GM23248 (cell line): Measurements from ENCODE around the gene SUGCT. TPM values are rescaled to one million over a fixed set of nuclear protein-coding genes. Genes with fewer than 3 reads are reported as not detected.

ENCODE experiments used
- DNase-seq: peaks from one replicate; pipeline ENCODE4 v3.0.0-alpha.2; 2015
- H2AFZ ChIP-seq: fragments of 200-600 bp; sonication (generic); 2 replicates; pipeline ENCODE4 v1.6.1; 2016; ENCODE audit warnings: antibody characterized with exemption
- H3F3A ChIP-seq: fragments of 200-600 bp; sonication (generic); 2 replicates; pipeline ENCODE4 v1.6.1; 2016; ENCODE audit warnings: mild to moderate bottlenecking, antibody characterized with exemption, mixed run types; ENCODE audit not compliant: insufficient read depth
- H3K27ac ChIP-seq: fragments of 200-600 bp; sonication (generic); 2 replicates; pipeline ENCODE4 v1.5.1; 2016; ENCODE audit warnings: mild to moderate bottlenecking
- H3K27me3 ChIP-seq: fragments of 200-600 bp; sonication (generic); replicated peaks from 2 replicates; pipeline ENCODE4 v1.6.1; 2016; ENCODE audit warnings: mild to moderate bottlenecking; ENCODE audit not compliant: insufficient read depth
- H3K36me3 ChIP-seq: fragments of 200-600 bp; sonication (generic); 2 replicates; pipeline ENCODE4 v1.6.1; 2016; ENCODE audit warnings: low read depth, mild to moderate bottlenecking
- H3K4me1 ChIP-seq: fragments of 200-600 bp; sonication (generic); 2 replicates; pipeline ENCODE4 v1.6.1; 2016; ENCODE audit warnings: mild to moderate bottlenecking; ENCODE audit not compliant: insufficient read depth
- H3K4me2 ChIP-seq: fragments of 200-600 bp; sonication (generic); one replicate; pipeline ENCODE4 v1.6.1; 2016; ENCODE audit warnings: mild to moderate bottlenecking; ENCODE audit not compliant: unreplicated experiment
- H3K4me3 ChIP-seq: fragments of 200-600 bp; sonication (generic); 2 replicates; pipeline ENCODE4 v1.5.1; 2016; ENCODE audit warnings: mild to moderate bottlenecking
- H3K79me2 ChIP-seq: fragments of 200-600 bp; sonication (generic); 2 replicates; pipeline ENCODE4 v1.6.1; 2016; ENCODE audit warnings: mild to moderate bottlenecking; ENCODE audit not compliant: insufficient read depth
- H3K9ac ChIP-seq: fragments of 200-600 bp; sonication (generic); 2 replicates; pipeline ENCODE4 v1.6.1; 2016; ENCODE audit warnings: mild to moderate bottlenecking
- H3K9me2 ChIP-seq: fragments of 200-600 bp; sonication (generic); 2 replicates; pipeline ENCODE4 v1.6.1; 2016; ENCODE audit warnings: mixed run types, mild to moderate bottlenecking, moderate library complexity; ENCODE audit not compliant: insufficient read depth
- H3K9me3 ChIP-seq: fragments of 200-600 bp; sonication (generic); one replicate; pipeline ENCODE4 v1.6.1; 2017; ENCODE audit warnings: low read depth
- H4K20me1 ChIP-seq: fragments of 200-600 bp; sonication (generic); 2 replicates; pipeline ENCODE4 v1.6.0; 2016; ENCODE audit not compliant: insufficient read depth
- EZH2 ChIP-seq: fragments of 200-600 bp; sonication (generic); IDR thresholded peaks from 2 replicates; pipeline ENCODE4 v1.6.1; 2018; ENCODE audit warnings: antibody characterized with exemption, mild to moderate bottlenecking; ENCODE audit not compliant: insufficient read depth, poor library complexity, severe bottlenecking
- EZH2phosphoT487 ChIP-seq: fragments of 200-600 bp; sonication (generic); IDR thresholded peaks from 2 replicates; pipeline ENCODE4 v1.6.1; 2018; ENCODE audit warnings: antibody characterized with exemption, moderate library complexity, mild to moderate bottlenecking, low read depth; ENCODE audit not compliant: insufficient read depth
- WGBS, 2 experiments: methylation state at CpG; one replicate each; pipeline ENCODE4 v1.1.6; 2015 to 2017; ENCODE audit warnings: low lambda C conversion rate in 2 of 2, low coverage in 1 of 2; ENCODE audit errors: missing lambda C conversion rate in 2 of 2; 5-methylcytosine and 5-hydroxymethylcytosine counted together
- in situ Hi-C: fragments of 300-500 bp; cut with MboI; formaldehyde crosslinking; loops from 2 replicates; pipeline ENCODE4 v1.15.0; 2020
- polyA plus RNA-seq: library from polyadenylated mRNA; unstranded; fragments of >200 nt; fragmentation: Nextera tagmentation; extraction: Ambion mirVana; gene quantifications from 2 replicates; pipeline ENCODE4 v1.2.1, GENCODE V29; 2016
- total RNA-seq: library from RNA; depleted of rRNA; stranded (reverse); fragments of >200 nt; shearing (Covaris generic); gene quantifications from 2 replicates; pipeline ENCODE4 v1.2.3, GENCODE V29; 2014

SUGCT gene
- total and polyA plus RNA-seq, 2 experiments from 2014 or later, result 2.2 to 7.1 TPM

GRCh38 chr7:40722242-40722641, 587.4 kb downstream of the SUGCT start:
- H3K4me1 ChIP-seq, result peaks cover 29% of the 10 kb centered on the region
- no peak overlapping the region for H3K27ac ChIP-seq
- no peak overlapping the region for H2AFZ ChIP-seq
- H3K4me2 ChIP-seq, result no peak overlapping the region
- no peaks in the 10 kb centered on the region for H4K20me1 ChIP-seq
- no peaks in the 10 kb centered on the region for H3K36me3 ChIP-seq
- no peak for DNase-seq
- H3K9ac ChIP-seq, result no peak overlapping the region
- H3K4me3 ChIP-seq, result no peak overlapping the region
- in situ Hi-C loops, result no loop called here
- peaks cover 16% of the 10 kb centered on the region for H3F3A ChIP-seq
- WGBS, 2 experiments, result 100% methylated on average over 2 of the region's 2 CpGs
- no peaks in the 10 kb centered on the region for H3K79me2 ChIP-seq
- no peaks in the 10 kb centered on the region for H3K9me2 ChIP-seq
- TF ChIP-seq EZH2phosphoT487 (no peak), EZH2 (no peak)
- H3K27me3 ChIP-seq, result no peaks in the 10 kb centered on the region
- no peaks in the 10 kb centered on the region for H3K9me3 ChIP-seq

DNA sequence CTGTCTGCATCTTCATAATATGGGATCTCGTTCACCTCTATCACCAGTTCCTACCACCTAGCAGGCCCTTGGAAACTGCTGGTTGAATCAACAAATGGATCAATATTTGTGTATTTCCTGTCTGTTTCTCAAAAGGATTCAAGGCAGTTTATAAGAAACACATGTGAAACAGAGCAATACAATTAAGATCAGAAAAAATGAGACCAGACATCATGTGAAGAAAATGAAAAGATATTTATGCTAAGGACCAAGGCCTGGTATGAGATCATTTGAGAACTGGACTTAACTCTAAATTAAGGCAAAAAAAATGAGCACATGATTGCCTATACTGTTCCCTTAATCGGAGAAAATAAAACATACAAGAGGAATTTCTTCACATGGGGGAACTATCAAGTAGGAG, 589.0 kb downstream of the SUGCT start:
- Histone ChIP-seq H3K9me2 (no peaks in the 10 kb centered on the region), H3K9me3 (no peaks in the 10 kb centered on the region), H3K27me3 (no peaks in the 10 kb centered on the region), H2AFZ (no peak overlapping the region), H4K20me1 (no peaks in the 10 kb centered on the region), H3F3A (peaks cover 16% of the 10 kb centered on the region), H3K9ac (no peak overlapping the region), H3K4me1 (peaks cover 20% of the 10 kb centered on the region), H3K79me2 (no peaks in the 10 kb centered on the region), H3K27ac (no peak overlapping the region), H3K36me3 (no peaks in the 10 kb centered on the region), H3K4me3 (no peak overlapping the region), H3K4me2 (no peak overlapping the region)
- TF ChIP-seq EZH2, result no peak
- TF ChIP-seq EZH2phosphoT487, result no peak
- in situ Hi-C loops, result no loop called here
- WGBS, 2 experiments, result 34% methylated on average over 2 of the region's 2 CpGs
- no peak for DNase-seq

DNA sequence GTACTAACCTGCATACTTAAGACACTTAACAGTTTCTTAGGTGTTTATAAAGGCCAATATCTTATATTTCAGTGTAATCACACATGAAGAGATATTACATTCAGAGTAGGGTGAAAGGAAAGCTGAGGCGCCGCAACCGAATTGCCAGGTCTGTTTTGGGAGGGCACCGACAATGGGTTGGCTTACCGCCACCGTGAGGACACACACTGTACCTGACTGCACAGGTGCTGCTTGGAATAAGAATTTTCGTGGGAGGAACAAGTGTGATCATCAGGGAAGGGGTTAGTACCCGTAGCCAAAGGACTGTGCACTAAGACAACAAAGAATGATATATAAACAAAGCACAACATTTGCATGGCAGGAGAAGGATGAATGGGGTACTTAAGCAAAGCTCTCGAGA, 591.8 kb downstream of the SUGCT start:
- Histone ChIP-seq H3K9me3 (no peaks in the 10 kb centered on the region), H3K4me3 (no peak overlapping the region), H3K4me1 (peaks cover 4% of the 10 kb centered on the region), H3K9ac (no peak overlapping the region), H3K36me3 (no peaks in the 10 kb centered on the region), H3K79me2 (no peaks in the 10 kb centered on the region), H3K27me3 (no peaks in the 10 kb centered on the region), H3F3A (peaks cover 5% of the 10 kb centered on the region), H3K27ac (no peak overlapping the region), H3K4me2 (no peak overlapping the region), H4K20me1 (no peaks in the 10 kb centered on the region), H2AFZ (no peak overlapping the region), H3K9me2 (no peaks in the 10 kb centered on the region)
- no peak for DNase-seq
- 89 to 94% methylated on average over 9 of the region's 9 CpGs for WGBS, 2 experiments
- TF ChIP-seq EZH2phosphoT487 (no peak), EZH2 (no peak)
- in situ Hi-C loops, result no loop called here

- H3K9ac ChIP-seq, result no peak overlapping the region
- no peak for TF ChIP-seq EZH2phosphoT487
- no peak for TF ChIP-seq EZH2
- H3K27me3 ChIP-seq, result no peaks in the 10 kb centered on the region
- no peak overlapping the region for H3K4me3 ChIP-seq
- no peaks in the 10 kb centered on the region for H3K36me3 ChIP-seq
- in situ Hi-C loops, result no loop called here
- no peaks in the 10 kb centered on the region for H3K79me2 ChIP-seq
- H3K4me2 ChIP-seq, result no peak overlapping the region
- no peak overlapping the region for H2AFZ ChIP-seq
- no peaks in the 10 kb centered on the region for H4K20me1 ChIP-seq
- no peaks in the 10 kb centered on the region for H3K9me3 ChIP-seq
- H3K4me1 ChIP-seq, result no peaks in the 10 kb centered on the region
- no peaks in the 10 kb centered on the region for H3K9me2 ChIP-seq
- no peaks in the 10 kb centered on the region for H3F3A ChIP-seq
- H3K27ac ChIP-seq, result no peak overlapping the region
- DNase-seq, result no peak
Measured at GRCh38 chr7:40733114-40733513, 598.3 kb downstream of the SUGCT start.

- Histone ChIP-seq H3K9ac (no peak overlapping the region), H3K27ac (no peak overlapping the region), H3K36me3 (no peaks in the 10 kb centered on the region), H3K9me3 (no peaks in the 10 kb centered on the region), H3K4me2 (no peak overlapping the region), H3K27me3 (no peaks in the 10 kb centered on the region), H3K4me3 (no peak overlapping the region), H3K9me2 (no peaks in the 10 kb centered on the region), H3F3A (no peaks in the 10 kb centered on the region), H3K79me2 (no peaks in the 10 kb centered on the region), H3K4me1 (no peaks in the 10 kb centered on the region), H2AFZ (no peak overlapping the region), H4K20me1 (no peaks in the 10 kb centered on the region)
- TF ChIP-seq EZH2phosphoT487, result no peak
- TF ChIP-seq EZH2, result no peak
- in situ Hi-C loops, result no loop called here
- WGBS, 2 experiments, result 91 to 92% methylated on average over 5 of the region's 5 CpGs
- no peak for DNase-seq
Measured at GRCh38 chr7:40733578-40733977, 598.8 kb downstream of the SUGCT start.
